Activated CD4-positive, CD25-positive, alpha-beta regulatory T cell treated with anti-CD3 and anti-CD28 coated beads, Interleukin-2, amount 50 U/mL, for 24 hours (primary cell): ENCODE data around the gene ANGPT4.

Experiments
- ATAC-seq, 2 donors: fragments of 150-1000 bp; cut with Tn5 transposase; one replicate each; pipeline ENCODE4 v1.10.0; 2021; ENCODE audit warnings: mild to moderate bottlenecking in 1 of 2, moderate library complexity in 1 of 2

The ANGPT4 gene

GRCh38 chr20:916125-916799 lies at the start of gene ANGPT4:
Gene ANGPT4, minus strand, starts transcription at chr20:916334. Its CDS starts 120 bp downstream, at chr20:916214.
- ATAC-seq = no peak

- ATAC-seq = no peak
Observed at GRCh38 chr20:963795-964194, 47.7 kb upstream of the ANGPT4 start.

GRCh38 chr20:962683-963082 lies 46.5 kb upstream of the ANGPT4 start:
- ATAC-seq = no peak

GRCh38 chr20:962223-962622 lies 46.1 kb upstream of the ANGPT4 start:
- ATAC-seq = no peak

- ATAC-seq = no peak
Observed at GRCh38 chr20:961768-962167, 45.6 kb upstream of the ANGPT4 start.

GRCh38 chr20:959996-960615 lies 44.0 kb upstream of the ANGPT4 start:
- no peak for ATAC-seq

GRCh38 chr20:958936-959815 lies 43.0 kb upstream of the ANGPT4 start:
- ATAC-seq = no peak

- no peak for ATAC-seq
Observed at GRCh38 chr20:957544-957943, 41.4 kb upstream of the ANGPT4 start.

- ATAC-seq = peak; percentile 77 to 79
Observed at GRCh38 chr20:956330-956951, 40.3 kb upstream of the ANGPT4 start.

- ATAC-seq = no peak
Observed at GRCh38 chr20:955656-956055, 39.5 kb upstream of the ANGPT4 start.

GRCh38 chr20:955111-955510 lies 39.0 kb upstream of the ANGPT4 start:
- ATAC-seq = no peak

GRCh38 chr20:953742-954141 lies 37.6 kb upstream of the ANGPT4 start:
- ATAC-seq = no peak

GRCh38 chr20:952196-952795 lies 36.2 kb upstream of the ANGPT4 start:
- no peak for ATAC-seq

- ATAC-seq = no peak
Observed at GRCh38 chr20:951384-952169, 35.4 kb upstream of the ANGPT4 start.

- ATAC-seq = no peak
Observed at GRCh38 chr20:949717-950116, 33.6 kb upstream of the ANGPT4 start.

- ATAC-seq = no peak
Observed at GRCh38 chr20:946826-947225, 30.7 kb upstream of the ANGPT4 start.

- no peak for ATAC-seq
Observed at GRCh38 chr20:945841-946240, 29.7 kb upstream of the ANGPT4 start.

- no peak for ATAC-seq
Observed at GRCh38 chr20:944774-945410, 28.8 kb upstream of the ANGPT4 start.

GRCh38 chr20:944148-944547 lies 28.0 kb upstream of the ANGPT4 start:
- ATAC-seq = no peak

GRCh38 chr20:942611-943010 lies 26.5 kb upstream of the ANGPT4 start:
- no peak for ATAC-seq

- ATAC-seq = no peak
Observed at GRCh38 chr20:940926-941325, 24.8 kb upstream of the ANGPT4 start.
